Parathyroid adenoma (tissue), 2 donors: ENCODE measurements around the gene NOL4L.

ENCODE experiments used
- H2AFZ ChIP-seq: fragments of 300-600 bp; sonication (generic); one replicate; pipeline ENCODE4 v1.7.0; 2017; ENCODE audit warnings: antibody characterized with exemption, mild to moderate bottlenecking
- H3K27ac ChIP-seq: fragments of 300-600 bp; sonication (generic); one replicate; pipeline ENCODE4 v1.7.0; 2017
- H3K27me3 ChIP-seq: fragments of 300-600 bp; sonication (generic); one replicate; pipeline ENCODE4 v1.7.0; 2017; ENCODE audit warnings: low read length; ENCODE audit not compliant: control insufficient read depth, insufficient read depth
- H3K36me3 ChIP-seq: fragments of 300-600 bp; sonication (generic); one replicate; pipeline ENCODE4 v1.7.0; 2017; ENCODE audit warnings: low read length; ENCODE audit not compliant: control insufficient read depth, insufficient read depth
- H3K4me1 ChIP-seq: fragments of 300-600 bp; sonication (generic); one replicate; pipeline ENCODE4 v1.7.0; 2017; ENCODE audit warnings: control low read depth
- H3K4me2 ChIP-seq: fragments of 300-600 bp; sonication (generic); one replicate; pipeline ENCODE4 v1.7.0; 2017; ENCODE audit warnings: low read length
- H3K4me3 ChIP-seq: fragments of 300-600 bp; sonication (generic); one replicate; pipeline ENCODE4 v1.7.0; 2017; ENCODE audit warnings: low read depth, low read length
- H3K79me2 ChIP-seq: fragments of 300-600 bp; sonication (generic); one replicate; pipeline ENCODE4 v1.7.0; 2017; ENCODE audit warnings: control low read depth
- H3K9ac ChIP-seq: fragments of 300-600 bp; sonication (generic); one replicate; pipeline ENCODE4 v1.7.0; 2017; ENCODE audit warnings: mild to moderate bottlenecking
- H3K9me3 ChIP-seq: fragments of 300-600 bp; sonication (generic); one replicate; pipeline ENCODE4 v1.7.0; 2017; ENCODE audit warnings: low read length; ENCODE audit not compliant: control insufficient read depth
- TF ChIP-seq, protein P1 (sequence below): fragments of 300-600 bp; sonication (generic); IDR thresholded peaks from one replicate; pipeline ENCODE4 v1.7.0; 2017; ENCODE audit warnings: antibody characterized with exemption, mild to moderate bottlenecking
- donor health status: primary hyperparathyroidism.

Gene NOL4L

DNA sequence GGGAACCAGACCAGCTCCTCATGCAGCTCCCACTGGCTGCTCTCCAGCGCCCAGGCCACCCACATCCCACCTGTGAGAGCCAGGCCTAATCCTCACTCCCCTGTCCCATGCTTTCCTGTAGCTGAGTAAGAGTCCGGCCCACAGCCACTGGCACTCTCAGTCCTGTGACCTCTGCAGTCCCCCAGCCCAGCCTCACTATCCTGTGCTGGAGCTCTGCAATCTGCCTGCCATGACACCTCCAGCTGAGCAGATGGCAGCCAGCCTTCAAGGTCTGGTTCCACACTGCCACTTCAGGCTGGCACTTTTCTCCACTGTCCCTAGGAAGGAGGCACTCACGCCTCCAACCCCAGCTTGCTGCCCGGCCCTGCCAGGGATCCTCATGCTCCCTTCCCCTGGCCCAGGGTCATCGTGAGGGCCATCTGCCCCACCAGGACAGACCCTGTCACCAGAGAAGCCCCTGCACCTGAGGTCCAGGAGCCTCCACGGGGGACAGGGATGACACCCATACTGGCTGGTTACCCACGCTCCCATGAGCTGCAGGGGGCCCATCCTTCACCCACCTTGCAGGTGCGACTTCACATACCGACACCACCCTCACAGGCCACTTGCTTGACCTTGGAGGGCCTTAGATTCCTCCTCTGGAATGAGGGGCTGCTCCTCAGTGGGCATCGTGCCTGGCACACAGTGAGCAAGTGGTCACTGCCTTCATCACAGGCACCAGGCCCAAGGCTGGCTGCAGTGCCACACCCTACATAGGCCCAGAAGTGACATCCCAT lies 126.9 kb downstream of the NOL4L start:
- no peak overlapping the region for H2AFZ ChIP-seq
- TF ChIP-seq, protein P1, sequence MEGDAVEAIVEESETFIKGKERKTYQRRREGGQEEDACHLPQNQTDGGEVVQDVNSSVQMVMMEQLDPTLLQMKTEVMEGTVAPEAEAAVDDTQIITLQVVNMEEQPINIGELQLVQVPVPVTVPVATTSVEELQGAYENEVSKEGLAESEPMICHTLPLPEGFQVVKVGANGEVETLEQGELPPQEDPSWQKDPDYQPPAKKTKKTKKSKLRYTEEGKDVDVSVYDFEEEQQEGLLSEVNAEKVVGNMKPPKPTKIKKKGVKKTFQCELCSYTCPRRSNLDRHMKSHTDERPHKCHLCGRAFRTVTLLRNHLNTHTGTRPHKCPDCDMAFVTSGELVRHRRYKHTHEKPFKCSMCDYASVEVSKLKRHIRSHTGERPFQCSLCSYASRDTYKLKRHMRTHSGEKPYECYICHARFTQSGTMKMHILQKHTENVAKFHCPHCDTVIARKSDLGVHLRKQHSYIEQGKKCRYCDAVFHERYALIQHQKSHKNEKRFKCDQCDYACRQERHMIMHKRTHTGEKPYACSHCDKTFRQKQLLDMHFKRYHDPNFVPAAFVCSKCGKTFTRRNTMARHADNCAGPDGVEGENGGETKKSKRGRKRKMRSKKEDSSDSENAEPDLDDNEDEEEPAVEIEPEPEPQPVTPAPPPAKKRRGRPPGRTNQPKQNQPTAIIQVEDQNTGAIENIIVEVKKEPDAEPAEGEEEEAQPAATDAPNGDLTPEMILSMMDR: no peak
- H3K4me2 ChIP-seq: peak overlapping the region; percentile 84
- no peak overlapping the region for H3K9ac ChIP-seq
- peak overlapping the region; percentile 40 for H3K4me3 ChIP-seq
- H3K79me2 ChIP-seq: peaks cover 6% of the 10 kb centered on the region
- no peaks in the 10 kb centered on the region for H3K9me3 ChIP-seq
- no peaks in the 10 kb centered on the region for H3K27me3 ChIP-seq
- no peak overlapping the region for H3K27ac ChIP-seq
- no peaks in the 10 kb centered on the region for H3K36me3 ChIP-seq
- no peaks in the 10 kb centered on the region for H3K4me1 ChIP-seq

DNA sequence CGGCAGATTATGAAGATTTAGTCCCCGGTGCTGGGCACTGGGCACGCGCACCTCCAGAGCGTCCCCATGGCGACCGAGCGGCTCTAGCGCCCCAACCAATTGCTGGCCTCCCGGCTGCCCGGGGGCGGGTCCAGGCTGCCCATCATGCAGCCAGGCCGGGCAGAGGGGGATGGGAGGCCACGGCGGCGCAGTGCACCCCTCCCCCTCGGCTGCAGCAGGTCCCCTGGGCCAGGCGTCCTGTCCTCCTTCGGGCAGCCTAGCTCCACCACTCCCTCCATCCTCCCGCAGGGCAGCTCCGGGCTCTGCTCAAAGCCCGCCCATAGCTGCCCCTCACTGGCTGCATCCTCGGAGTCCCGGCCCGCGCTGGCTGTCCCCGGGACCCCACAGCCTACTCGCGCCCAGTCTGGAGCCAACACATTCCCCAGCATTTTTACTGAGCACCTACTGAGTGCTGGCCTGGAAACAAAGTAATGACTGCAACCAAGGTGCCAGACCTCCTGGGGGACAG lies 127.6 kb downstream of the NOL4L start:
- Histone ChIP-seq H3K4me3 (peak overlapping the region; percentile 40), H3K4me2 (peak overlapping the region; percentile 84), H3K4me1 (no peaks in the 10 kb centered on the region), H3K27ac (no peak overlapping the region), H2AFZ (peak overlapping the region; percentile 59), H3K9ac (no peak overlapping the region), H3K79me2 (peaks cover 3% of the 10 kb centered on the region), H3K9me3 (no peaks in the 10 kb centered on the region), H3K27me3 (no peaks in the 10 kb centered on the region), H3K36me3 (no peaks in the 10 kb centered on the region)
- TF ChIP-seq, protein P1: no peak

DNA sequence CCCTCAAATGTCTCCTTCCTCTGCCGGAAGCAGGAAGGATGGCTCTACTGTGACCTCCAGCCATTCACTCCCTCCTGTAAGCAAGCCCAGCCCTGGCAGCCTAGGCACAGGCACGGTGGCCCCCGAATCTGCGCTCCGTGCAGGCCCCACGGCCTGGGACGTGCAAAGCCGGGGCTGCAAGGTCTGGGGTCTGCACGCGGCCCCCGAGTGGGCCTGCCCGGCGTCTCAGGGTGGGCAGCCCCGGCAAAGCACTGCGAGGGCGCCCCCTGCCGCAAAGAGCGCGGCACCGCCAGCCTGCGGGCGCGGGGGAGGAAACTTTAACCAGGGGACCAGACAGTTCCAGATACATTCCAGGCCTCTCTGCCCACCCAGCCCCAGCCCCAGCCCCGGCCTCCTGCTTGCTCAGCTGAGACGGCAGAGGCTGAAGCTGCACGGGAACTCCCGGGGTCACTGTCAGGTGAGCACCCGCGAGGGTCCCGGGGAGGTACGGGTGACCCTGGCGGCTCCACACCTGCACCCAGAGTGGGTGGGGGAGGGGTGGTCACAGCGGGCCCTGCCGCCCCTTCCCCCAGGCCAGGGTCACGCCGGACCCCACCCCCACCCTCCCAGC lies 128.2 kb downstream of the NOL4L start:
- Histone ChIP-seq H3K4me2 (peak overlapping the region; percentile 84), H3K36me3 (no peaks in the 10 kb centered on the region), H3K79me2 (peaks cover 3% of the 10 kb centered on the region), H2AFZ (peak overlapping the region; percentile 59), H3K9me3 (no peaks in the 10 kb centered on the region), H3K4me3 (peak overlapping the region; percentile 40), H3K4me1 (no peaks in the 10 kb centered on the region), H3K9ac (no peak overlapping the region), H3K27ac (no peak overlapping the region), H3K27me3 (no peaks in the 10 kb centered on the region)
- TF ChIP-seq, protein P1: peak; percentile 74

DNA sequence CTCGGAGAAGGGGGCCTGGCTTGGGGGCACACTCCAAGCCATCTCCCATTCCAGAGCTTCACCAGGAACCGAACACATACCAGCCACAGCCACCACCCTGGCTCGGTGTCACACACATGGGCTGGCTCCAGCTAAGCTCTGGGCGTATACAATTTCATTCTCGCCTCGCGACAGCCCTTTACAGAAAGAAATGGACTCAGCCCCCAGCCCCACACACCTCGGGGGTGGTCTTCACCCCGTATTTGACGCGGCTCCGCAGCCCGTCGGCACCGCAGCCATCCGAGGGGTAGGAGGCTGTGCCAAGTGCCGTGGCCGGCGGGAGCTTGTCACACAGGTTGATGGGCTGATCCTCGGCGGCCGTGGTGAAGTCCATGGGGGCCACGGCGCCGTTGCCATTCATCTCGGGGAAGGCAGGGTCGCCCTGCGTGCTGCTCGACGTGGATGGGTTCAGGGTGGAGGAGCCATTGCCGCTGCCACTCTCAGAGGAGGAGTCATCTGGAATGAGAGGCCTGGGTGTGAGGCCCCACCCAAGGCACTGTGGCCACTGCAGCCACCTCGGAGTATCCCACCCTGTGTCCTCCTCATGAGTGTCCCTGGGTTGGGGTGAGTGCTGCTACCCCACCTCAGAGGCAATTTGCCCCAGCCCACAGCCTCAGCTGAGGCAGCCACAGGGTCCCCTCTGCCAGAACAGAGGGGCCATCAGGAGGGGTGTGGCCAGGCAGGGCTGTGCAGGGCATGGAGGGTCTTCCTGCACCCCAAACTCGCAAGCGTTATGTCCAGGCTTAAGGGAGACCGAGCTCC lies 129.0 kb downstream of the NOL4L start:
- Histone ChIP-seq H3K4me1 (no peaks in the 10 kb centered on the region), H3K27ac (no peak overlapping the region)

More for the DNA sequence above, 129.0 kb downstream of the NOL4L start:
- Histone ChIP-seq H3K9ac (no peak overlapping the region), H3K27me3 (no peaks in the 10 kb centered on the region), H3K79me2 (peaks cover 3% of the 10 kb centered on the region), H3K9me3 (no peaks in the 10 kb centered on the region), H3K4me2 (no peak overlapping the region), H3K36me3 (no peaks in the 10 kb centered on the region), H3K4me3 (no peak overlapping the region), H2AFZ (no peak overlapping the region)
- TF ChIP-seq, protein P1: no peak
